Limb (tissue), 2 donors: ENCODE measurements around the gene COL25A1.
A peak's percentile ranks its signal among the peaks of the same experiment; 100 is the strongest.

Source experiments
- DNase-seq, 2 donors: peaks; one replicate each; pipeline ENCODE4 v3.0.0-alpha.2; 2016; ENCODE audit errors: extremely low spot score in 2 of 2

COL25A1 gene

GRCh38 chr4:108920395-108921087 is 381.9 kb downstream of the COL25A1 start:
- no peak for DNase-seq

GRCh38 chr4:108919226-108919893 is 383.1 kb downstream of the COL25A1 start:
- DNase-seq: no peak

- no peak for DNase-seq
Observed at GRCh38 chr4:108917255-108917654, 385.2 kb downstream of the COL25A1 start.

- no peak for DNase-seq
Observed at GRCh38 chr4:108916638-108917037, 385.8 kb downstream of the COL25A1 start.

- DNase-seq: no peak
Observed at GRCh38 chr4:108906866-108907367, 395.5 kb downstream of the COL25A1 start.

- no peak for DNase-seq
Observed at GRCh38 chr4:108906006-108906405, 396.5 kb downstream of the COL25A1 start.

GRCh38 chr4:108903464-108904221 is 398.8 kb downstream of the COL25A1 start:
- DNase-seq: no peak

GRCh38 chr4:108902769-108903168 is 399.7 kb downstream of the COL25A1 start:
- DNase-seq: no peak

GRCh38 chr4:108901291-108901690 is 401.2 kb downstream of the COL25A1 start:
- no peak for DNase-seq

GRCh38 chr4:108900018-108900580 is 402.4 kb downstream of the COL25A1 start:
- DNase-seq: no peak

- no peak for DNase-seq
Observed at GRCh38 chr4:108893468-108893867, 409.0 kb downstream of the COL25A1 start.

GRCh38 chr4:108891896-108892590 is 410.4 kb downstream of the COL25A1 start:
- DNase-seq: no peak

- DNase-seq: no peak
Observed at GRCh38 chr4:108890484-108890881, 412.0 kb downstream of the COL25A1 start.

- DNase-seq: no peak
Observed at GRCh38 chr4:108889696-108890483, 412.6 kb downstream of the COL25A1 start.

GRCh38 chr4:108888769-108889168 is 413.7 kb downstream of the COL25A1 start:
- DNase-seq: no peak

GRCh38 chr4:108887034-108887433 is 415.4 kb downstream of the COL25A1 start:
- no peak for DNase-seq

- no peak for DNase-seq
Observed at GRCh38 chr4:108885211-108885610, 417.2 kb downstream of the COL25A1 start.

GRCh38 chr4:108884596-108884995 is 417.9 kb downstream of the COL25A1 start:
- no peak for DNase-seq

GRCh38 chr4:108881986-108882385 is 420.5 kb downstream of the COL25A1 start:
- no peak for DNase-seq

GRCh38 chr4:108881190-108881589 is 421.3 kb downstream of the COL25A1 start:
- DNase-seq: peak in 1 of 2 donors; percentile 43
